Mesendoderm (in vitro differentiated cells): ENCODE data around the gene CYP11A1.
A peak's percentile ranks its signal among the peaks of the same experiment; 100 is the strongest.
"Not testable (repeated sequence)": the region's sequence is repeated elsewhere in the genome, so short reads cannot be mapped to it uniquely, and the experiment has no call there.

Experiments used
- DNase-seq: peaks from one replicate; pipeline ENCODE4 v3.0.0; 2013
- H2AK5ac ChIP-seq: 2 replicates; pipeline ENCODE4 v1.6.1; 2013; ENCODE audit warnings: low read length, inconsistent platforms
- H2BK120ac ChIP-seq: 2 replicates; pipeline ENCODE4 v1.6.1; 2013; ENCODE audit warnings: low read depth, mild to moderate bottlenecking, low read length, moderate library complexity, mixed read lengths
- H2BK15ac ChIP-seq: replicated peaks from 2 replicates; pipeline ENCODE4 v1.6.1; 2013; ENCODE audit warnings: low read depth, mild to moderate bottlenecking, moderate library complexity
- H2BK5ac ChIP-seq: 2 replicates; pipeline ENCODE4 v1.6.1; 2013; ENCODE audit warnings: low read length, inconsistent platforms
- H3K18ac ChIP-seq: 2 replicates; pipeline ENCODE4 v1.6.1; 2013; ENCODE audit warnings: mild to moderate bottlenecking, low read length, mixed read lengths
- H3K23ac ChIP-seq: one replicate; pipeline ENCODE4 v1.6.1; 2013; ENCODE audit warnings: low read length
- H3K27ac ChIP-seq: 2 replicates; pipeline ENCODE4 v1.5.1; 2013; ENCODE audit warnings: low read depth, mild to moderate bottlenecking, inconsistent platforms, low read length, moderate library complexity
- H3K27me3 ChIP-seq: 2 replicates; pipeline ENCODE4 v1.6.1; 2013; ENCODE audit warnings: low read length, control low read depth, mild to moderate bottlenecking, inconsistent platforms; ENCODE audit not compliant: insufficient read depth, poor library complexity
- H3K36me3 ChIP-seq: 2 replicates; pipeline ENCODE4 v1.6.1; 2013; ENCODE audit warnings: low read length, inconsistent platforms; ENCODE audit not compliant: control insufficient read depth, insufficient read depth
- H3K4ac ChIP-seq: one replicate; pipeline ENCODE4 v1.6.1; 2013; ENCODE audit warnings: low read depth, mild to moderate bottlenecking, low read length, moderate library complexity
- H3K4me1 ChIP-seq: 2 replicates; pipeline ENCODE4 v1.6.1; 2013; ENCODE audit warnings: low read depth, low read length, inconsistent platforms; ENCODE audit not compliant: control insufficient read depth
- H3K4me2 ChIP-seq: 2 replicates; pipeline ENCODE4 v1.6.1; 2013; ENCODE audit warnings: low read length
- H3K4me3 ChIP-seq: 2 replicates; pipeline ENCODE4 v1.5.1; 2013; ENCODE audit warnings: mild to moderate bottlenecking, low read length
- H3K56ac ChIP-seq: one replicate; pipeline ENCODE4 v1.6.1; 2013; ENCODE audit warnings: low read length
- H3K79me1 ChIP-seq: 2 replicates; pipeline ENCODE4 v1.6.1; 2013; ENCODE audit warnings: low read length, inconsistent platforms
- H3K79me2 ChIP-seq: 2 replicates; pipeline ENCODE4 v1.6.1; 2013; ENCODE audit warnings: mild to moderate bottlenecking, low read length; ENCODE audit not compliant: control insufficient read depth, insufficient read depth
- H3K9ac ChIP-seq: 2 replicates; pipeline ENCODE4 v1.6.1; 2013; ENCODE audit warnings: low read length, inconsistent platforms
- H4K5ac ChIP-seq: one replicate; pipeline ENCODE4 v1.6.1; 2013; ENCODE audit warnings: low read length
- H4K8ac ChIP-seq: one replicate; pipeline ENCODE4 v1.6.1; 2013; ENCODE audit warnings: low read depth, mild to moderate bottlenecking, control low read depth, low read length, moderate library complexity
- WGBS: extraction: QIAGEN DNeasy Blood & Tissue Kit; methylation state at CpG from one replicate; pipeline ENCODE4 v1.1.7; 2013; ENCODE audit warnings: low lambda C conversion rate, missing lambda C conversion rate; ENCODE audit not compliant: insufficient coverage; ENCODE audit errors: extremely low coverage; 5-methylcytosine and 5-hydroxymethylcytosine counted together

Gene CYP11A1

GRCh38 chr15:74364936-74365597 is 2.4 kb downstream of the CYP11A1 start:
- Histone ChIP-seq H3K4me2 (peak overlapping the region; percentile 72), H3K18ac (peak overlapping the region; percentile 8), H2BK120ac (peak overlapping the region; percentile 52), H2BK15ac (no peak overlapping the region), H3K9ac (peak overlapping the region; percentile 88), H3K56ac (peak overlapping the region; percentile 96), H3K27me3 (no peaks in the 10 kb centered on the region), H3K4me1 (peaks cover 10% of the 10 kb centered on the region), H2BK5ac (no peak overlapping the region), H3K27ac (peak overlapping the region; percentile 57), H4K5ac (peak overlapping the region; percentile 0), H3K4ac (peak overlapping the region; percentile 60), H4K8ac (no peak overlapping the region), H3K36me3 (no peaks in the 10 kb centered on the region), H2AK5ac (peak overlapping the region; percentile 89), H3K79me1 (no peaks in the 10 kb centered on the region), H3K23ac (no peak overlapping the region), H3K4me3 (no peak overlapping the region), H3K79me2 (no peaks in the 10 kb centered on the region)
- peak; percentile 83 for DNase-seq
- no CpG with 5 or more reads among the region's 12 CpGs for WGBS

- Histone ChIP-seq H4K5ac (no peak overlapping the region), H3K36me3 (no peaks in the 10 kb centered on the region), H2BK5ac (no peak overlapping the region), H3K56ac (no peak overlapping the region), H3K4me2 (no peak overlapping the region), H3K4me1 (peaks cover 12% of the 10 kb centered on the region), H3K23ac (no peak overlapping the region), H3K18ac (no peak overlapping the region), H3K27me3 (no peaks in the 10 kb centered on the region), H3K79me1 (no peaks in the 10 kb centered on the region), H3K9ac (no peak overlapping the region), H2BK15ac (no peak overlapping the region), H3K27ac (no peak overlapping the region), H2BK120ac (no peak overlapping the region), H2AK5ac (no peak overlapping the region), H4K8ac (no peak overlapping the region), H3K4ac (no peak overlapping the region), H3K79me2 (no peaks in the 10 kb centered on the region), H3K4me3 (no peak overlapping the region)
- WGBS = no CpG with 5 or more reads among the region's 1 CpG
- no peak for DNase-seq
Observed at GRCh38 chr15:74362482-74362881, 5.0 kb downstream of the CYP11A1 start.

GRCh38 chr15:74360855-74361254 is 6.6 kb downstream of the CYP11A1 start:
- H3K27me3 ChIP-seq, H3K4me2 ChIP-seq, H2AK5ac ChIP-seq, H3K79me1 ChIP-seq, H3K36me3 ChIP-seq, DNase-seq, H3K27ac ChIP-seq, H2BK15ac ChIP-seq, H2BK5ac ChIP-seq, H4K5ac ChIP-seq, H3K4ac ChIP-seq, H3K4me3 ChIP-seq, H3K79me2 ChIP-seq, H2BK120ac ChIP-seq, H3K56ac ChIP-seq, H3K18ac ChIP-seq, H3K9ac ChIP-seq, H4K8ac ChIP-seq, H3K23ac ChIP-seq, H3K4me1 ChIP-seq: not testable (repeated sequence)
- WGBS = no CpG with 5 or more reads among the region's 1 CpG

GRCh38 chr15:74359376-74359775 is 8.1 kb downstream of the CYP11A1 start:
- H2AK5ac ChIP-seq, H3K4me3 ChIP-seq, H3K4me2 ChIP-seq, H4K8ac ChIP-seq, H4K5ac ChIP-seq, H3K23ac ChIP-seq, H3K36me3 ChIP-seq, H3K4me1 ChIP-seq, H3K4ac ChIP-seq, H2BK5ac ChIP-seq, H3K79me2 ChIP-seq, H2BK120ac ChIP-seq, H3K27me3 ChIP-seq, H3K79me1 ChIP-seq: not testable (repeated sequence)
- H3K56ac ChIP-seq = peak overlapping the region; percentile 65
- peak overlapping the region; percentile 96 for H3K18ac ChIP-seq
- WGBS = no CpG with 5 or more reads among the region's 6 CpGs
- H2BK15ac ChIP-seq = peak overlapping the region; percentile 46
- peak overlapping the region; percentile 35 for H3K9ac ChIP-seq
- peak overlapping the region; percentile 84 for H3K27ac ChIP-seq
- DNase-seq = peak; percentile 90

- not testable (repeated sequence) for H2AK5ac ChIP-seq, H3K4me2 ChIP-seq, H3K56ac ChIP-seq, H3K23ac ChIP-seq, H2BK120ac ChIP-seq, H3K79me2 ChIP-seq, H3K18ac ChIP-seq, H3K4ac ChIP-seq, H3K4me1 ChIP-seq, H4K5ac ChIP-seq, H4K8ac ChIP-seq, H2BK5ac ChIP-seq, DNase-seq, H3K4me3 ChIP-seq, H3K27me3 ChIP-seq, H3K9ac ChIP-seq, H3K36me3 ChIP-seq, H2BK15ac ChIP-seq, H3K79me1 ChIP-seq
- H3K27ac ChIP-seq = peak overlapping the region; percentile 0
- no CpG with 5 or more reads among the region's 7 CpGs for WGBS
Observed at GRCh38 chr15:74357514-74357913, 9.9 kb downstream of the CYP11A1 start.

- H3K36me3 ChIP-seq, H2BK5ac ChIP-seq, H3K9ac ChIP-seq, H2BK120ac ChIP-seq, H3K18ac ChIP-seq, H3K79me1 ChIP-seq, H2AK5ac ChIP-seq, H3K56ac ChIP-seq, H3K23ac ChIP-seq, H2BK15ac ChIP-seq, H3K4me2 ChIP-seq, H4K5ac ChIP-seq, H3K79me2 ChIP-seq, H3K4me1 ChIP-seq, DNase-seq, H3K27ac ChIP-seq, H3K27me3 ChIP-seq, H3K4me3 ChIP-seq, H4K8ac ChIP-seq: not testable (repeated sequence)
- H3K4ac ChIP-seq = peak overlapping the region; percentile 2
- whole genome bisulfite sequencing = no CpG with 5 or more reads among the region's 6 CpGs
Observed at GRCh38 chr15:74356050-74356449, 11.4 kb downstream of the CYP11A1 start.
